Neuron (in vitro differentiated cells): ENCODE results near the gene RAB11FIP3.

Source experiments
- H2AFZ ChIP-seq: one replicate; pipeline ENCODE4 v1.6.1; 2013; ENCODE audit warnings: low read depth, mild to moderate bottlenecking, inconsistent platforms, low read length, moderate library complexity
- H3K27me3 ChIP-seq: one replicate; pipeline ENCODE4 v1.6.1; 2013; ENCODE audit warnings: low read length; ENCODE audit not compliant: insufficient read depth
- H3K36me3 ChIP-seq: one replicate; pipeline ENCODE4 v1.6.1; 2013; ENCODE audit warnings: low read length; ENCODE audit not compliant: insufficient read depth
- H3K4me1 ChIP-seq: one replicate; pipeline ENCODE4 v1.6.1; 2013; ENCODE audit warnings: low read length; ENCODE audit not compliant: insufficient read depth
- H3K4me3 ChIP-seq: 2 replicates; pipeline ENCODE4 v1.5.1; 2013; ENCODE audit warnings: mild to moderate bottlenecking, low read length, moderate library complexity
- H3K9me3 ChIP-seq: one replicate; pipeline ENCODE4 v1.6.1; 2013; ENCODE audit warnings: low read length

The RAB11FIP3 gene

DNA sequence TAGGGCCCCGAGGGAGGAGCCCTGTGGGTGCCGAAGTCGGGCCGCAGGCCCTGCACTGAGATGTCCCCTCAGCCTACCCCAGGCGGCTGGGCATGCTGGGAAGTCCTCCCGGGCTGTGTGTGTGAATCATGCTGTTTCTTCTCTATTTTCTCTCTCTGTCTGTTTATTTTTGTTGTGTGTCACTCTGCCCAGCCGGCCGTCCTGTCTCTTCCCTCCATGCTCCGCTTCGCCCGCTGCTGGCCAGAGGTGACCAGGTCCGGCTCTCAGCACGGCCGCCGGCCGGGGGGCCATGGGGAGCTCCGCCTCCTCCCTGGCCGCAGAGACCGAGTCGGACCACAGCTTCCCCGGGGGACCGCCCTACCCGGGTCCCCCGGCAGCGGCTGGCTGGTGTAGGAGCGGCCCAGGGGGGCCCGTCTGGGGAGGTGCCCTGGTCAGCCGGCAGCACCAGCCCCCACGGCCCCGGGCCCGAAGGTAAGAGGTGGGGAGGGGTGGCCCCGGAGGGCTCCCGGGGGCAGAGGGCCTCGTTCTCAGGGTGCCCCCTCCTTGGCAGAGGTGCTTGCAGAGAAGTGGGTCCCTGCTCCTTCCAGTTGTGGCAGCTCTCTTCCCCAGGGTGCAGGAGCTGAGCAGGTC is 114.6 kb downstream of the RAB11FIP3 start:
- H3K9me3 ChIP-seq, result no peaks in the 10 kb centered on the region
- H3K36me3 ChIP-seq, result peaks cover 11% of the 10 kb centered on the region
- H2AFZ ChIP-seq, result no peak overlapping the region
- no peaks in the 10 kb centered on the region for H3K27me3 ChIP-seq
- no peak overlapping the region for H3K4me3 ChIP-seq
- H3K4me1 ChIP-seq, result no peaks in the 10 kb centered on the region

DNA sequence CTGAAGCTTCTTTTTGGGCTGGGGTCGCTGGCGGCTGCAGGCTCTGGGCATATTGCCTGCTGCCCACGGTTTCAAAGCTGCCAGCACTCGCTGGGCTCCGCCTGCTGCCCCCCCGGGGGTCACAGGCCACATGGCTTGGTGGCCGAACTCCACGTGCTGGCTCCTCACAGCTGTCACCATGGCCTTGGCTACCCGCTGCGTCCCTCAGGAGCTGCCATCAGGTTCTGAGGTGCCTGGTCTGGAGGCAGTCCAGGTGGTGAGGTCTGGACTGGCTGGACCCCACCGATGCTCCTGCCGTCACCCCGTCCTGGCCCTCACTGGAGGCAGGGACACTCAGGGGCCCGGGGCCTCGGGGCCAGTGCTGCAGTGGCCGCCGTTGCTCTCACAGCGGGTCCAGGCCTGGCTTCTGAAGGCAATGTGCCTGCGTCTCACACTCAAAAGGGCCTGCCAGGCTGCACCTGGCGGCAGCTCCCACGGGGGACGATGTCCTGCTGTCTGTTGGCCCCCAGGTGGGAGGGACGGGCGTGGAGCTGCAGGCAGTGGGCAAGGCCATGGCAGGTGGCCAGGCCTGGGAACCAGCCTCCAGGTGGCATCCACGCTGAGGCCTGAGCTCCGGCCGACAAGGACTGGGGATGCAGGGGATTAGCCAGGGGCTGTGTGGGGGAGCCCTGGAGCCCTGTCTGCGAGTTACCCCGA is 115.3 kb downstream of the RAB11FIP3 start:
- Histone ChIP-seq H2AFZ (no peak overlapping the region), H3K4me1 (no peaks in the 10 kb centered on the region), H3K36me3 (peaks cover 8% of the 10 kb centered on the region), H3K27me3 (no peaks in the 10 kb centered on the region), H3K4me3 (no peak overlapping the region), H3K9me3 (no peaks in the 10 kb centered on the region)

GRCh38 chr16:543301-544164 is 118.1 kb downstream of the RAB11FIP3 start:
- Histone ChIP-seq H3K9me3 (no peaks in the 10 kb centered on the region), H3K27me3 (no peaks in the 10 kb centered on the region), H3K4me3 (no peak overlapping the region), H3K4me1 (no peaks in the 10 kb centered on the region), H3K36me3 (peaks cover 8% of the 10 kb centered on the region), H2AFZ (no peak overlapping the region)

- peaks cover 11% of the 10 kb centered on the region for H3K36me3 ChIP-seq
- no peaks in the 10 kb centered on the region for H3K9me3 ChIP-seq
- no peak overlapping the region for H3K4me3 ChIP-seq
- H2AFZ ChIP-seq, result no peak overlapping the region
- no peaks in the 10 kb centered on the region for H3K4me1 ChIP-seq
- H3K27me3 ChIP-seq, result no peaks in the 10 kb centered on the region
Measured at GRCh38 chr16:544517-544916, 119.1 kb downstream of the RAB11FIP3 start.

DNA sequence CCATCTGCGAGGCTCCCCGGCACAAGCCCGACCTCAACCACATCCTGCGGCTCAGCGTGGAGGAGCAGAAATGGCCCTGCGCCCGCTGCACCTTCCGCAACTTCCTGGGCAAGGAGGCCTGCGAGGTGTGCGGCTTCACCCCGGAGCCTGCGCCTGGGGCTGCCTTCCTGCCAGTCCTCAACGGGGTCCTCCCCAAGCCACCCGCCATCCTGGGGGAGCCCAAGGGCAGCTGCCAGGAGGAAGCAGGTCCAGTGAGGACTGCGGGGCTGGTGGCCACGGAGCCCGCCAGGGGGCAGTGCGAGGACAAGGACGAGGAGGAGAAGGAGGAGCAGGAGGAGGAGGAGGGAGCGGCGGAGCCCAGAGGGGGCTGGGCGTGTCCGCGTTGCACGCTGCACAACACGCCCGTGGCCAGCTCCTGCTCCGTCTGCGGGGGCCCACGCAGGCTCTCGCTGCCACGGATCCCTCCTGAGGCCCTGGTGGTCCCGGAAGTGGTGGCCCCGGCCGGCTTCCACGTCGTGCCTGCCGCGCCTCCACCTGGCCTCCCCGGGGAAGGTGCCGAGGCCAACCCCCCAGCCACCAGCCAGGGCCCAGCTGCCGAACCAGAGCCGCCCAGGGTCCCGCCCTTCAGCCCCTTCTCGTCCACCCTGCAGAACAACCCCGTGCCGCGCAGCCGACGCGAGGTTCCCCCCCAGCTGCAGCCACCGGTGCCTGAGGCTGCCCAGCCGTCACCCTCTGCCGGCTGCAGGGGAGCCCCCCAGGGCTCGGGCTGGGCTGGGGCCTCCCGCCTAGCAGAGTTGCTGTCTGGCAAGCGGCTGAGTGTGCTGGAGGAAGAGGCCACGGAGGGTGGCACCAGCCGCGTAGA is 121.7 kb downstream of the RAB11FIP3 start:
- Histone ChIP-seq H3K9me3 (no peaks in the 10 kb centered on the region), H3K4me1 (no peaks in the 10 kb centered on the region), H3K36me3 (peaks cover 22% of the 10 kb centered on the region), H3K27me3 (no peaks in the 10 kb centered on the region), H3K4me3 (no peak overlapping the region), H2AFZ (no peak overlapping the region)

DNA sequence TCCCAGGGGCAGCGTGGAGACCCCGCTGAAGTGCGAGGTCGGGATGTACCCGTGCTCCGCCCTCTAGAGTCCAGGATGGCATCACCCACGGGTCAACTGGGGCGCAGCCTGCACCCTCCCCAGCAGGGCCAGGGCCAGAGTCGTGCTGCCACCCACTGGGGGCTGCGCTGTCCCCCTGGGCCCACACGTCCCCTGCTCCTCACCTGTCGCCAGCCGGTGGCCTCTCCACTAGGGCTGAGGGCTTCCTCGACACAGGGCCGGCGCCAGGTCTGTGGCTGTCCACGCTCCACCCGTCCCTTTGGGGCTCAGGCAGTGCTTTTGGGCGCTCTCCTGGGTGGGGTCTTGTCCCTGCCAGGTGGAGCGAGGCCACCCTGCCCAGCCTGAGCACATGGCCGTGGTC is 123.1 kb downstream of the RAB11FIP3 start:
- no peak overlapping the region for H3K4me3 ChIP-seq

GRCh38 chr16:549544-550263 is 124.3 kb downstream of the RAB11FIP3 start:
- H3K9me3 ChIP-seq, result no peaks in the 10 kb centered on the region
- H3K36me3 ChIP-seq, result peaks cover 32% of the 10 kb centered on the region
- no peaks in the 10 kb centered on the region for H3K27me3 ChIP-seq
- peaks cover 8% of the 10 kb centered on the region for H3K4me1 ChIP-seq
- no peak overlapping the region for H3K4me3 ChIP-seq
- no peak overlapping the region for H2AFZ ChIP-seq

More for the DNA sequence above, 123.1 kb downstream of the RAB11FIP3 start:
- H3K4me1 ChIP-seq, result no peaks in the 10 kb centered on the region
- no peaks in the 10 kb centered on the region for H3K27me3 ChIP-seq
- H2AFZ ChIP-seq, result no peak overlapping the region
- no peaks in the 10 kb centered on the region for H3K9me3 ChIP-seq
- H3K36me3 ChIP-seq, result peaks cover 32% of the 10 kb centered on the region

DNA sequence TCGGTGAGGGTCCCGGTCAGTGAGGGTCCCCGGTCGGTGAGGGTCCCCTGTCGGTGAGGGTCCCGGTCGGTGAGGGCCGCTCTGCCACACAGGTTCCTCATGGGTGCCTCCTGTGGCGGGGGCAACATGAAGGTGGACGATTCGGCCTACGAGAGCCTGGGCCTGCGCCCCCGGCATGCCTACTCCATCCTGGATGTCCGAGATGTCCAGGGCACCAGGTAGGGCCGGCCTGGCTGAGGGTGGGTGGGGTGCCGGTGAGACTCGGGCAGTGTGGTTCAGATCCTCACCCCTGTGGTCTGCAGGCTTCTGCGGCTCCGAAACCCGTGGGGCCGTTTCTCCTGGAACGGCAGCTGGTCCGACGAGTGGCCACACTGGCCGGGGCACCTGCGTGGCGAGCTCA is 125.8 kb downstream of the RAB11FIP3 start:
- Histone ChIP-seq H3K4me3 (no peak overlapping the region), H3K9me3 (no peaks in the 10 kb centered on the region), H3K27me3 (no peaks in the 10 kb centered on the region), H3K36me3 (peaks cover 32% of the 10 kb centered on the region), H2AFZ (no peak overlapping the region), H3K4me1 (peaks cover 16% of the 10 kb centered on the region)

GRCh38 chr16:552171-552570 is 126.7 kb downstream of the RAB11FIP3 start:
- Histone ChIP-seq H2AFZ (no peak overlapping the region), H3K36me3 (peaks cover 29% of the 10 kb centered on the region), H3K9me3 (no peaks in the 10 kb centered on the region), H3K27me3 (no peaks in the 10 kb centered on the region), H3K4me3 (no peak overlapping the region), H3K4me1 (peaks cover 16% of the 10 kb centered on the region)

DNA sequence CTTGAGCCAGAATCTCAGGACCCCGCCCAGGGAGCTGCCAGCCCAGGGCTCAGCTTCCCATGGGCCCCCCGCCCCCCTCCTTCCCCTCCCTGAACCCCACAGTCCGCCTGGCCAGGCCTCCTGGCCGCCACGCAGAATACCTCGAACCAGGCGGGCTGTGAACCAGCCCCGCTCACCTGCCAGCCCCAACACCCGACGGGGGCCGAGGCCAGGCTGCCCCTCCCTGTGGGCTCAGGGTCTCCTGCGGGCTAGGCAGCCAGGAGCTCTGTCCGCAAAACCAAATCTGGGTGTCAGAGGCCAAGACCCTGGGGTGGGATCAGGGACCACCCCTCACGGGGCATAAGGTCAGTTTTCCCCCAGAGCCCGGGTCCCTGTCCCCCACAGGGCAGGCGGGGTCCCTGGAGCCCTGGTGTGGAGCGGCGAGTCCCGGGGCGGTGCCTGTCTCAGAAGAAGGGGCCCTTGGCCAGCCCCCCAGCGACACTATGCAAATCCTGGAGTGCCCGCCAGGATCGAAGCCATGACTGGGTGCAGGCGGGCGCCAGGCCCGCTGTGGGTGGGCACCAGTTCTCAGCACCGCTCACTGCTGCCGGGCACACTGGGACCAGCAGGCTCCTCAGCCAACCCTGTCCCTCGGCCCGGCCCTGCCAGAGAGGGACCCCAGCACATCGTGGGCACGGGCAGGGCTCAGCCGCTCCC is 128.3 kb downstream of the RAB11FIP3 start:
- Histone ChIP-seq H3K36me3 (peaks cover 23% of the 10 kb centered on the region), H2AFZ (no peak overlapping the region), H3K27me3 (peaks cover 9% of the 10 kb centered on the region), H3K4me3 (no peak overlapping the region), H3K4me1 (peaks cover 19% of the 10 kb centered on the region), H3K9me3 (no peaks in the 10 kb centered on the region)

DNA sequence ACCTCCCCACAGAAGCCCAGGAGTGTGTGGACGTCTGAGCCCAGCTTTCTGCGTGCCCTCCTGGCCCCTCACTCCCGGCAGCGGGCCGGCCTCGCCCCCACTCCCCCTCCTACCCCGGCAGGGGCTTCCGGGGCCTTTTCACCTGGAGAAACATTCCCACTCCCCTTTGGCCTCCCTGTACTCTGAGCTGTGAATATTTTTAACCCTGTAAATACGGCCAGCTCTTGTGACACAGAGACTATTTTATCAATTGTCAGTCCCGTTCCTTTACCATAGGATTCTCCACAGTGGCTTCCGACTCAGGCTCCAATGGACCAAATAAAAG is 128.8 kb downstream of the RAB11FIP3 start:
- peaks cover 21% of the 10 kb centered on the region for H3K36me3 ChIP-seq
- H3K4me3 ChIP-seq, result no peak overlapping the region
- peaks cover 14% of the 10 kb centered on the region for H3K27me3 ChIP-seq
- peaks cover 19% of the 10 kb centered on the region for H3K4me1 ChIP-seq
- no peaks in the 10 kb centered on the region for H3K9me3 ChIP-seq
- H2AFZ ChIP-seq, result no peak overlapping the region
